ENCODE data around the gene CYREN.

- no peak for TF ChIP-seq POLR2A (IDR thresholded peaks at IDR 0.05)
- TF ChIP-seq, protein P1, sequence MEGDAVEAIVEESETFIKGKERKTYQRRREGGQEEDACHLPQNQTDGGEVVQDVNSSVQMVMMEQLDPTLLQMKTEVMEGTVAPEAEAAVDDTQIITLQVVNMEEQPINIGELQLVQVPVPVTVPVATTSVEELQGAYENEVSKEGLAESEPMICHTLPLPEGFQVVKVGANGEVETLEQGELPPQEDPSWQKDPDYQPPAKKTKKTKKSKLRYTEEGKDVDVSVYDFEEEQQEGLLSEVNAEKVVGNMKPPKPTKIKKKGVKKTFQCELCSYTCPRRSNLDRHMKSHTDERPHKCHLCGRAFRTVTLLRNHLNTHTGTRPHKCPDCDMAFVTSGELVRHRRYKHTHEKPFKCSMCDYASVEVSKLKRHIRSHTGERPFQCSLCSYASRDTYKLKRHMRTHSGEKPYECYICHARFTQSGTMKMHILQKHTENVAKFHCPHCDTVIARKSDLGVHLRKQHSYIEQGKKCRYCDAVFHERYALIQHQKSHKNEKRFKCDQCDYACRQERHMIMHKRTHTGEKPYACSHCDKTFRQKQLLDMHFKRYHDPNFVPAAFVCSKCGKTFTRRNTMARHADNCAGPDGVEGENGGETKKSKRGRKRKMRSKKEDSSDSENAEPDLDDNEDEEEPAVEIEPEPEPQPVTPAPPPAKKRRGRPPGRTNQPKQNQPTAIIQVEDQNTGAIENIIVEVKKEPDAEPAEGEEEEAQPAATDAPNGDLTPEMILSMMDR (IDR thresholded peaks at IDR 0.05), result no peak
These were observed 2.5 kb downstream of the CYREN start for GRCh38 chr7:135168001-135168400.

Data from sigmoid colon (tissue), 3 donors.